Duodenal mucosa (tissue), 2 donors: ENCODE data around the gene CUX1.
"Not testable (repeated sequence)": the region's sequence is repeated elsewhere in the genome, so short reads cannot be mapped to it uniquely, and the experiment has no call there.

Experiments used
- H3K27ac ChIP-seq: one replicate; pipeline ENCODE4 v1.7.0; 2013; ENCODE audit warnings: low read depth, low read length
- H3K27me3 ChIP-seq, 2 donors: one replicate each; pipeline ENCODE4 v1.7.0; 2013; ENCODE audit warnings: low read length in 2 of 2, control low read depth in 1 of 2; ENCODE audit not compliant: insufficient read depth in 2 of 2, control insufficient read depth in 1 of 2
- H3K36me3 ChIP-seq, 2 donors: one replicate each; pipeline ENCODE4 v1.7.0; 2013; ENCODE audit warnings: low read length in 2 of 2, control low read depth in 1 of 2; ENCODE audit not compliant: insufficient read depth in 2 of 2, control insufficient read depth in 1 of 2
- H3K4me1 ChIP-seq, 2 donors: one replicate each; pipeline ENCODE4 v1.7.0; 2013; ENCODE audit warnings: low read length in 2 of 2, control low read depth in 1 of 2; ENCODE audit not compliant: insufficient read depth in 2 of 2, control insufficient read depth in 1 of 2
- H3K4me3 ChIP-seq, 2 donors: one replicate each; pipeline ENCODE4 v1.7.0; 2013; ENCODE audit warnings: low read length in 2 of 2, low read depth in 1 of 2
- H3K9ac ChIP-seq, 2 donors: one replicate each; pipeline ENCODE4 v1.7.0; 2013; ENCODE audit warnings: low read length in 2 of 2, low read depth in 1 of 2
- H3K9me3 ChIP-seq, 2 donors: one replicate each; pipeline ENCODE4 v1.7.0; 2013; ENCODE audit warnings: low read length in 2 of 2, control low read depth in 1 of 2; ENCODE audit not compliant: control insufficient read depth in 1 of 2

CUX1 gene

GRCh38 chr7:101792682-101793071 lies 24.7 kb upstream of the CUX1 start:
- H3K4me1 ChIP-seq, H3K27ac ChIP-seq, H3K4me3 ChIP-seq, H3K36me3 ChIP-seq, H3K9ac ChIP-seq, H3K27me3 ChIP-seq, H3K9me3 ChIP-seq: not testable (repeated sequence)

DNA sequence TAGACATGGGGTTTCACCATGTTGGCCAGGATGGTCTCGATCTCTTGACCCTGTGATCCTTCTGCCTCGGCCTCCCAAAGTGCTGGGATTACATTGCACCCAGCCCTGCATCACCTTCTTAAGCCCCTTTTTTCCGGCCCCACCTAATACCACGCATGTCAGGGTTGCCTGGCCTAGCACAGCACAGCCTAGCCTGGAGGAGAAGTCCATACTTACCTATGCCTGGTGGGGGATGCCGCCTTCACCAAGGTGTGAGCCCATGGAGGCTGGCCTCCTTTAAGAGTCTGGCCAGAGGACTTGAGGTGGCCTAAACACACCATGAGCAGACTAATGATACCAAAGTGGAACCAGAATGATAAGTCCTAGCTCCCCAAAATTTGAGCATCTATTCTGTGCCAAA lies 22.0 kb upstream of the CUX1 start:
- no peaks in the 10 kb centered on the region for H3K9me3 ChIP-seq
- no peaks in the 10 kb centered on the region for H3K36me3 ChIP-seq
- peaks cover 3 to 5% of the 10 kb centered on the region in 2 donors for H3K27me3 ChIP-seq
- no peaks in the 10 kb centered on the region for H3K4me1 ChIP-seq
- H3K4me3 ChIP-seq, result no peak overlapping the region
- H3K9ac ChIP-seq, result no peak overlapping the region
- H3K27ac ChIP-seq, result no peak overlapping the region

GRCh38 chr7:101798173-101798572 lies 19.3 kb upstream of the CUX1 start:
- not testable (repeated sequence) for H3K9me3 ChIP-seq, H3K27ac ChIP-seq, H3K36me3 ChIP-seq, H3K27me3 ChIP-seq, H3K9ac ChIP-seq, H3K4me3 ChIP-seq, H3K4me1 ChIP-seq

- Histone ChIP-seq H3K9me3 (no peaks in the 10 kb centered on the region), H3K4me1 (peaks cover 9 to 17% of the 10 kb centered on the region in 2 donors), H3K4me3 (no peak overlapping the region), H3K9ac (no peak overlapping the region), H3K36me3 (no peaks in the 10 kb centered on the region), H3K27ac (no peak overlapping the region), H3K27me3 (peaks cover 17 to 24% of the 10 kb centered on the region in 2 donors)
Measured at GRCh38 chr7:101803203-101804087, 14.0 kb upstream of the CUX1 start.

GRCh38 chr7:101804088-101804963 lies 13.1 kb upstream of the CUX1 start:
- Histone ChIP-seq H3K9ac (no peak overlapping the region), H3K4me3 (no peak overlapping the region), H3K27ac (no peak overlapping the region), H3K36me3 (no peaks in the 10 kb centered on the region), H3K4me1 (peaks cover 9 to 17% of the 10 kb centered on the region in 2 donors), H3K9me3 (no peaks in the 10 kb centered on the region), H3K27me3 (peaks cover 15 to 24% of the 10 kb centered on the region in 2 donors)

DNA sequence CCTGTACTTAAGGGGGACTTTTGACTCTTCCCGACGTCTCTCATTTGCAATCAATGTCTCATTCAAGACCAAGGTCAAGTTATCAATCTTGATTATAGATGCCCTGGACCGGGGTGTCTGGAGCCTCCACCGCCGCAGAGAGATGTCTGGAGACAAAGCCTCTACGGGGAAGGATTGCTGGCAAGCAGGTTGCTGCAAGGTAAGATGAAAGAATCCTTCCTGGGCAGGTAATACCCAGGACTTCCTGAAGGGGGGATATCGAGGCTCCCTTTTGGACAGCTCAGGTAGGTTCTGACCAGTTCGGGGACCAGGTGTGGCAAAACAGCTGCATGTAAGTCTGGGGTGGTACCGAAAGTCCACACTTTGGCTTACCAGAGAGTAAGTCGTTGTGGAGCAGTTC lies 12.5 kb upstream of the CUX1 start:
- Histone ChIP-seq H3K4me1 (peaks cover 9 to 17% of the 10 kb centered on the region in 2 donors), H3K27me3 (peaks cover 11 to 21% of the 10 kb centered on the region in 2 donors), H3K9ac (no peak overlapping the region), H3K4me3 (no peak overlapping the region), H3K27ac (no peak overlapping the region), H3K9me3 (no peaks in the 10 kb centered on the region), H3K36me3 (no peaks in the 10 kb centered on the region)

DNA sequence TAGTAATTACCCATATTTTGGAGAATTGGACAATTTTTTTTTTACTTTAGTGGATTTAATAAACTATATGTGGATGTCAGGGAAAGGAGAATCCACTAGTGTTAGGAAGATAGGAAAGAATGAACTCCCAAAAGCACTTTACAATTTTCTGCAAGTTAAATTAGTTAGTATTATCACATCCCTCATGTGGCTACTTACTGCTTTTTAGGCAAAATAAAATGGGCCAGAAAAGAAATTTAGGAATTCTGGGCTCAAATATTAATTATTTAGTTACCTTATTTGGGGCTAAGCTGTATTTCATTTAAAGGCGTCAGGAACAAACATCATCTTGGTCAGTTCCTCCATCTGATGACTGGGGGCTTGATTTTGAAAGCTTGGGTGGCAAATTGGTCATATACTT lies 4.8 kb upstream of the CUX1 start:
- Histone ChIP-seq H3K9me3 (no peaks in the 10 kb centered on the region), H3K36me3 (no peaks in the 10 kb centered on the region), H3K4me1 (peaks cover under 1 to 7% of the 10 kb centered on the region in 2 donors), H3K27me3 (no peaks in the 10 kb centered on the region), H3K27ac (no peak overlapping the region), H3K9ac (no peak overlapping the region), H3K4me3 (no peak overlapping the region)

GRCh38 chr7:101813402-101814019 lies 3.9 kb upstream of the CUX1 start:
- Histone ChIP-seq H3K9me3 (no peaks in the 10 kb centered on the region), H3K27ac (no peak overlapping the region), H3K9ac (no peak overlapping the region), H3K4me3 (peak overlapping the region in 1 of 2 donors; percentile 88), H3K4me1 (peaks cover 7 to 10% of the 10 kb centered on the region in 2 donors), H3K27me3 (no peaks in the 10 kb centered on the region), H3K36me3 (no peaks in the 10 kb centered on the region)

- Histone ChIP-seq H3K36me3 (no peaks in the 10 kb centered on the region), H3K4me1 (peaks cover 7 to 12% of the 10 kb centered on the region in 2 donors), H3K27ac (no peak overlapping the region), H3K9ac (peak overlapping the region; percentile 71 to 74), H3K27me3 (no peaks in the 10 kb centered on the region), H3K4me3 (peak overlapping the region; percentile 82 to 88), H3K9me3 (no peaks in the 10 kb centered on the region)
Measured at GRCh38 chr7:101814081-101814990, 3.1 kb upstream of the CUX1 start.
